Measurements from ENCODE around the gene BSCL2.

The BSCL2 gene

GRCh38 chr11:62712861-62713260 lies 5.6 kb upstream of the BSCL2 start:
- Histone ChIP-seq H4K20me1 (ENCODE audit: control insufficient read depth, insufficient read depth, low read depth, low read length) (no peaks in the 10 kb centered on the region), H3K79me2 (ENCODE audit: control insufficient read depth, low read length) (peaks cover 29% of the 10 kb centered on the region), H3K4me1 (ENCODE audit: control insufficient read depth, low read length) (peaks cover 24% of the 10 kb centered on the region), H3K36me3 (ENCODE audit: control insufficient read depth, low read length) (peaks cover 80% of the 10 kb centered on the region), H3K4me3 (ENCODE audit: low read length) (no peak overlapping the region), H3K9me3 (ENCODE audit: control insufficient read depth, insufficient read depth, low read length) (no peaks in the 10 kb centered on the region), H3K9me2 (replicated peaks; ENCODE audit: control insufficient read depth, low read length) (no peaks in the 10 kb centered on the region), H3K27me3 (ENCODE audit: control insufficient read depth, low read length) (no peaks in the 10 kb centered on the region), H3F3A (ENCODE audit: control insufficient read depth, insufficient read depth) (peaks cover 62% of the 10 kb centered on the region), H3K4me2 (ENCODE audit: low read length) (no peak overlapping the region), H3K27ac (ENCODE audit: low read depth, low read length) (peak overlapping the region; percentile 5; the same call in 1 of the 2 replicates)
- no peak for TF ChIP-seq EZH2phosphoT487 (IDR thresholded peaks at IDR 0.05; ENCODE audit: borderline replicate concordance, low read length)
- no peak for TF ChIP-seq CTCF (IDR thresholded peaks at IDR 0.05; ENCODE audit: low read depth, low read length, poor library complexity, severe bottlenecking)

GRCh38 chr11:62712276-62712812 lies 5.1 kb upstream of the BSCL2 start:
- Histone ChIP-seq H3K9me3 (ENCODE audit: control insufficient read depth, insufficient read depth, low read length) (no peaks in the 10 kb centered on the region), H3K9me2 (replicated peaks; ENCODE audit: control insufficient read depth, low read length) (no peaks in the 10 kb centered on the region), H4K20me1 (ENCODE audit: control insufficient read depth, insufficient read depth, low read depth, low read length) (no peaks in the 10 kb centered on the region), H3K27me3 (ENCODE audit: control insufficient read depth, low read length) (no peaks in the 10 kb centered on the region), H3K27ac (ENCODE audit: low read depth, low read length) (peak overlapping the region; percentile 5; the same call in 1 of the 2 replicates), H3K79me2 (ENCODE audit: control insufficient read depth, low read length) (peaks cover 26% of the 10 kb centered on the region), H3K4me1 (ENCODE audit: control insufficient read depth, low read length) (peaks cover 29% of the 10 kb centered on the region), H3K4me2 (ENCODE audit: low read length) (no peak overlapping the region), H3F3A (ENCODE audit: control insufficient read depth, insufficient read depth) (peaks cover 61% of the 10 kb centered on the region), H3K4me3 (ENCODE audit: low read length) (no peak overlapping the region), H3K36me3 (ENCODE audit: control insufficient read depth, low read length) (peaks cover 78% of the 10 kb centered on the region)
- no peak for TF ChIP-seq EZH2phosphoT487 (IDR thresholded peaks at IDR 0.05; ENCODE audit: borderline replicate concordance, low read length)
- TF ChIP-seq CTCF (IDR thresholded peaks at IDR 0.05; ENCODE audit: low read depth, low read length, poor library complexity, severe bottlenecking) = no peak

- H4K20me1 ChIP-seq (ENCODE audit: control insufficient read depth, insufficient read depth, low read depth, low read length) = no peaks in the 10 kb centered on the region
- peaks cover 70% of the 10 kb centered on the region for H3K36me3 ChIP-seq (ENCODE audit: control insufficient read depth, low read length)
- peaks cover 49% of the 10 kb centered on the region for H3K4me1 ChIP-seq (ENCODE audit: control insufficient read depth, low read length)
- peak overlapping the region; percentile 84 for H3K27ac ChIP-seq (ENCODE audit: low read depth, low read length)
- H3K4me3 ChIP-seq (ENCODE audit: low read length) = peak overlapping the region; percentile 72
- H3K9me3 ChIP-seq (ENCODE audit: control insufficient read depth, insufficient read depth, low read length) = no peaks in the 10 kb centered on the region
- no peaks in the 10 kb centered on the region for H3K27me3 ChIP-seq (ENCODE audit: control insufficient read depth, low read length)
- H3K4me2 ChIP-seq (ENCODE audit: low read length) = peak overlapping the region; percentile 99
- TF ChIP-seq CTCF (IDR thresholded peaks at IDR 0.05; ENCODE audit: low read depth, low read length, poor library complexity, severe bottlenecking) (no peak), EZH2phosphoT487 (IDR thresholded peaks at IDR 0.05; ENCODE audit: borderline replicate concordance, low read length) (no peak)
- peaks cover 52% of the 10 kb centered on the region for H3F3A ChIP-seq (ENCODE audit: control insufficient read depth, insufficient read depth)
- no peaks in the 10 kb centered on the region for H3K9me2 ChIP-seq (replicated peaks; ENCODE audit: control insufficient read depth, low read length)
- H3K79me2 ChIP-seq (ENCODE audit: control insufficient read depth, low read length) = peaks cover 21% of the 10 kb centered on the region
These were observed 2.7 kb upstream of the BSCL2 start for GRCh38 chr11:62710001-62710345.
